GM23338 (cell line): Measurements from ENCODE around the gene PCBP3. TPM values are rescaled to one million over a fixed set of nuclear protein-coding genes. Genes with fewer than 3 reads are reported as not detected.

Source experiments
- ATAC-seq: fragments of 200-7000 bp; cut with Tn5 transposase; 3 replicates; pipeline ENCODE4 v1.9.1; 2020
- DNase-seq: peaks from one replicate; pipeline ENCODE4 v3.0.0-alpha.2; 2015; ENCODE audit warnings: low spot score
- H2AFZ ChIP-seq: fragments of 200-600 bp; sonication (generic); 2 replicates; pipeline ENCODE4 v1.8.0; 2016; ENCODE audit warnings: antibody characterized with exemption, mild to moderate bottlenecking, moderate library complexity
- H3F3A ChIP-seq: fragments of 200-600 bp; sonication (generic); replicated peaks from 2 replicates; pipeline ENCODE4 v1.8.0; 2017; ENCODE audit warnings: antibody characterized with exemption, mixed run types, low read depth
- H3K27ac ChIP-seq: fragments of 200-600 bp; sonication (generic); 2 replicates; pipeline ENCODE4 v1.6.1; 2016; ENCODE audit warnings: low read depth
- H3K27me3 ChIP-seq: fragments of 200-600 bp; sonication (generic); 2 replicates; pipeline ENCODE4 v1.8.0; 2016; ENCODE audit warnings: mild to moderate bottlenecking, mixed run types, moderate library complexity; ENCODE audit not compliant: insufficient read depth
- H3K36me3 ChIP-seq: fragments of 200-600 bp; sonication (generic); 2 replicates; pipeline ENCODE4 v1.8.0; 2016; ENCODE audit warnings: mild to moderate bottlenecking; ENCODE audit not compliant: insufficient read depth
- H3K4me1 ChIP-seq: fragments of 200-600 bp; sonication (generic); 2 replicates; pipeline ENCODE4 v1.8.0; 2016; ENCODE audit warnings: mild to moderate bottlenecking, moderate library complexity; ENCODE audit not compliant: insufficient read depth
- H3K4me2 ChIP-seq: fragments of 200-600 bp; sonication (generic); 2 replicates; pipeline ENCODE4 v1.7.1; 2017; ENCODE audit warnings: mixed run types
- H3K4me3 ChIP-seq: fragments of 200-600 bp; sonication (generic); 2 replicates; pipeline ENCODE4 v1.6.1; 2016; ENCODE audit warnings: mixed run types
- H3K79me2 ChIP-seq: fragments of 200-600 bp; sonication (generic); replicated peaks from 2 replicates; pipeline ENCODE4 v1.8.0; 2017; ENCODE audit warnings: mild to moderate bottlenecking; ENCODE audit not compliant: insufficient read depth
- H3K9me2 ChIP-seq: fragments of 200-600 bp; sonication (generic); 2 replicates; pipeline ENCODE4 v1.8.0; 2017; ENCODE audit not compliant: insufficient read depth
- H4K20me1 ChIP-seq: fragments of 200-600 bp; sonication (generic); replicated peaks from 2 replicates; pipeline ENCODE4 v1.8.0; 2017; ENCODE audit warnings: mild to moderate bottlenecking; ENCODE audit not compliant: insufficient read depth
- H3K27ac Mint-ChIP-seq: 2 replicates; pipeline ENCODE4 v1.8.0; 2020; ENCODE audit warnings: inconsistent platforms, mild to moderate bottlenecking, moderate library complexity, mixed read lengths
- H3K27me3 Mint-ChIP-seq: 3 replicates; pipeline ENCODE4 v1.8.0; 2022; ENCODE audit warnings: low read depth, mild to moderate bottlenecking, moderate library complexity, mixed read lengths, inconsistent platforms; ENCODE audit not compliant: insufficient read depth, poor library complexity
- H3K36me3 Mint-ChIP-seq: 3 replicates; pipeline ENCODE4 v1.8.0; 2021; ENCODE audit warnings: low read depth, mild to moderate bottlenecking, inconsistent platforms, moderate library complexity, mixed read lengths
- H3K4me1 Mint-ChIP-seq: 3 replicates; pipeline ENCODE4 v1.8.0; 2020; ENCODE audit warnings: mild to moderate bottlenecking, inconsistent platforms, mixed read lengths
- H3K4me3 Mint-ChIP-seq: 3 replicates; pipeline ENCODE4 v1.8.0; 2021; ENCODE audit warnings: moderate library complexity, mild to moderate bottlenecking, inconsistent platforms, mixed read lengths
- H3K9me3 Mint-ChIP-seq: 3 replicates; pipeline ENCODE4 v1.8.0; 2020; ENCODE audit warnings: moderate library complexity, mild to moderate bottlenecking, inconsistent platforms, mixed read lengths
- CREB1 ChIP-seq: fragments of 250-450 bp; sonication (Bioruptor Pico); IDR thresholded peaks from 2 replicates; pipeline ENCODE4 v1.5.0; 2020; ENCODE audit warnings: low read depth, mild to moderate bottlenecking, moderate library complexity
- CTCF ChIP-seq, 2 experiments: fragments of 200-600 bp in 1 of 2; sonication (generic) in 1 of 2; conservative IDR thresholded peaks; 2 replicates each; pipeline versions ENCODE4 v1.5.1 to v1.6.1; 2016 to 2017; ENCODE audit warnings: antibody characterized with exemption in 2 of 2, low read depth in 2 of 2, mild to moderate bottlenecking in 2 of 2, moderate library complexity in 1 of 2
- ETS1 ChIP-seq: IDR thresholded peaks from 2 replicates; pipeline ENCODE4 v1.6.1; 2016; ENCODE audit warnings: antibody characterized with exemption
- EZH2 ChIP-seq: fragments of 200-600 bp; sonication (generic); IDR thresholded peaks from one replicate; pipeline ENCODE4 v1.8.0; 2017; ENCODE audit warnings: antibody characterized with exemption, mild to moderate bottlenecking, low read depth; ENCODE audit not compliant: unreplicated experiment
- JUNB ChIP-seq: IDR thresholded peaks from one replicate; pipeline ENCODE4 v1.6.1; 2016; ENCODE audit warnings: antibody characterized with exemption; ENCODE audit not compliant: unreplicated experiment
- NANOG ChIP-seq: IDR thresholded peaks from 2 replicates; pipeline ENCODE4 v1.6.1; 2016; ENCODE audit warnings: antibody characterized with exemption, borderline replicate concordance
- POLR2AphosphoS5 ChIP-seq: IDR thresholded peaks from 2 replicates; pipeline ENCODE4 v1.6.1; 2016; ENCODE audit warnings: antibody characterized with exemption, low read depth
- REST ChIP-seq: IDR thresholded peaks from one replicate; pipeline ENCODE4 v1.6.1; 2018; ENCODE audit warnings: antibody characterized with exemption; ENCODE audit not compliant: unreplicated experiment
- ZNF114 ChIP-seq: fragments of 250-450 bp; sonication (Bioruptor Pico); IDR thresholded peaks from 2 replicates; pipeline ENCODE4 v1.5.0; 2020; ENCODE audit warnings: mild to moderate bottlenecking, moderate library complexity
- ZNF331 ChIP-seq: fragments of 250-450 bp; sonication (Bioruptor Pico); IDR thresholded peaks from 2 replicates; pipeline ENCODE4 v1.5.0; 2020; ENCODE audit warnings: low read depth, mild to moderate bottlenecking, moderate library complexity
- polyA plus RNA-seq: library from polyadenylated mRNA; unstranded; fragments of >200 nt; fragmentation: Nextera tagmentation; extraction: Ambion mirVana; gene quantifications from 2 replicates; pipeline ENCODE4 v1.2.1, GENCODE V29; 2016
- total RNA-seq: library from RNA; depleted of rRNA; stranded (reverse); fragments of >200 nt; shearing (Covaris generic); gene quantifications from 2 replicates; pipeline ENCODE4 v1.2.3, GENCODE V29; 2014

PCBP3 gene
- total and polyA plus RNA-seq, 2 experiments from 2014 or later, result 7.1 to 9.1 TPM

- TF ChIP-seq EZH2, result no peak
- TF ChIP-seq JUNB, result no peak
- TF ChIP-seq REST, result no peak
- no peak for TF ChIP-seq ZNF331 (CRISPR knock-in tag)
- no peak for TF ChIP-seq NANOG
- TF ChIP-seq ZNF114, result no peak
- TF ChIP-seq ETS1, result no peak
Measured at GRCh38 chr21:45741691-45742090, 98.2 kb downstream of the PCBP3 start (continued).

- H3K4me1 Mint-ChIP-seq, result peaks cover 3% of the 10 kb centered on the region; the same call in 1 of the 3 replicates
- TF ChIP-seq REST (no peak), EZH2 (no peak), ETS1 (no peak), ZNF331 (CRISPR knock-in tag) (no peak), ZNF114 (no peak), CREB1 (no peak), CTCF (conservative IDR thresholded peaks at IDR 0.05; ENCODE audit: low read depth in 2 of 2) (no peak), POLR2AphosphoS5 (no peak)
Measured at GRCh38 chr21:45742247-45742646, 98.7 kb downstream of the PCBP3 start.

More at GRCh38 chr21:45742247-45742646, 98.7 kb downstream of the PCBP3 start:
- Mint-ChIP-seq H3K36me3 (peaks cover 11% of the 10 kb centered on the region), H3K9me3 (peaks cover 8% of the 10 kb centered on the region), H3K4me3 (no peak overlapping the region), H3K27me3 (peaks cover 3% of the 10 kb centered on the region), H3K27ac (no peak overlapping the region)
- Histone ChIP-seq H2AFZ (no peak overlapping the region), H3K27me3 (no peaks in the 10 kb centered on the region), H3K4me3 (no peak overlapping the region), H3K79me2 (no peaks in the 10 kb centered on the region), H3K4me1 (no peaks in the 10 kb centered on the region), H3K27ac (no peak overlapping the region), H4K20me1 (no peaks in the 10 kb centered on the region), H3K4me2 (no peak overlapping the region), H3K36me3 (no peaks in the 10 kb centered on the region), H3F3A (no peaks in the 10 kb centered on the region), H3K9me2 (no peaks in the 10 kb centered on the region)
- ATAC-seq (no peak), DNase-seq (no peak)
